ENCODE results near the gene RACGAP1.

Gene RACGAP1

GRCh38 chr12:49939707-49940106, 85.6 kb downstream of the RACGAP1 start:
- ChIA-PET POLR2A (no interaction called here), CTCF (interaction anchor here (0.7 to 1.2 kb wide), 2 partner anchors 22 to 27 kb away, joined by 6 to 7 read pairs; no protein-coding TSS in a partner anchor)
- no peak for TF ChIP-seq FOXA1 (IDR thresholded peaks at IDR 0.05)
- TF ChIP-seq PKNOX1 (IDR thresholded peaks at IDR 0.05) = no peak
- no peak for TF ChIP-seq TARDBP (IDR thresholded peaks at IDR 0.05)
- no peak for TF ChIP-seq L3MBTL2 (conservative IDR thresholded peaks at IDR 0.05)
- TF ChIP-seq SUZ12 (IDR thresholded peaks at IDR 0.05) = no peak
- no peak for TF ChIP-seq ZNF384 (IDR thresholded peaks at IDR 0.05)
- TF ChIP-seq FOXM1 (IDR thresholded peaks at IDR 0.05; ENCODE audit: borderline replicate concordance) = no peak
- TF ChIP-seq LEF1 (IDR thresholded peaks at IDR 0.05; ENCODE audit: borderline replicate concordance) = no peak
- no peak for TF ChIP-seq FOXK2 (IDR thresholded peaks at IDR 0.05)
- no peak for TF ChIP-seq ELF4 (IDR thresholded peaks at IDR 0.05)
- TF ChIP-seq NFRKB (IDR thresholded peaks at IDR 0.05) = no peak
- no peak for TF ChIP-seq ARNT (IDR thresholded peaks at IDR 0.05)
- no peak for DNase-seq (ENCODE audit: extremely low spot score)

- CTCF ChIA-PET = interaction anchor here (1.2 kb wide), 1 partner anchor 28 kb away, joined by 6 read pairs; no protein-coding TSS in a partner anchor
- no peak for DNase-seq (ENCODE audit: extremely low spot score)
- POLR2A ChIA-PET = no interaction called here
- TF ChIP-seq TARDBP (IDR thresholded peaks at IDR 0.05) = no peak
- TF ChIP-seq PKNOX1 (IDR thresholded peaks at IDR 0.05) = no peak
- TF ChIP-seq FOXK2 (IDR thresholded peaks at IDR 0.05) = no peak
- no peak for TF ChIP-seq ARNT (IDR thresholded peaks at IDR 0.05)
- TF ChIP-seq NFRKB (IDR thresholded peaks at IDR 0.05) = no peak
- TF ChIP-seq ELF4 (IDR thresholded peaks at IDR 0.05) = no peak
- TF ChIP-seq L3MBTL2 (conservative IDR thresholded peaks at IDR 0.05) = no peak
- TF ChIP-seq FOXA1 (IDR thresholded peaks at IDR 0.05) = no peak
- TF ChIP-seq LEF1 (IDR thresholded peaks at IDR 0.05; ENCODE audit: borderline replicate concordance) = no peak
- TF ChIP-seq SUZ12 (IDR thresholded peaks at IDR 0.05) = no peak
- no peak for TF ChIP-seq ZNF384 (IDR thresholded peaks at IDR 0.05)
- no peak for TF ChIP-seq CTBP1 (IDR thresholded peaks at IDR 0.05; ENCODE audit: borderline replicate concordance)
- TF ChIP-seq FOXM1 (IDR thresholded peaks at IDR 0.05; ENCODE audit: borderline replicate concordance) = no peak
- no peak for TF ChIP-seq HDGF (IDR thresholded peaks at IDR 0.05; ENCODE audit: borderline replicate concordance)
- no peak for TF ChIP-seq SP1 (IDR thresholded peaks at IDR 0.05)
- TF ChIP-seq BHLHE40 (IDR thresholded peaks at IDR 0.05; ENCODE audit: borderline replicate concordance) = no peak
These were observed 86.0 kb downstream of the RACGAP1 start for GRCh38 chr12:49939307-49939706.

Measured in HEK293T (cell line).